NCI-H460 (cell line): Measurements from ENCODE around the gene PP2D1. TPM values are rescaled to one million over a fixed set of nuclear protein-coding genes. Genes with fewer than 3 reads are reported as not detected.
A peak's percentile ranks its signal among the peaks of the same experiment; 100 is the strongest.
"Not testable (repeated sequence)": the region's sequence is repeated elsewhere in the genome, so short reads cannot be mapped to it uniquely, and the experiment has no call there.

Experiments
- DNase-seq: peaks from one replicate; pipeline ENCODE4 v3.0.0-alpha.2; 2016; ENCODE audit warnings: low read depth; ENCODE audit errors: extremely low read depth
- total RNA-seq: library from RNA; depleted of rRNA; stranded (reverse); fragments of >200 nt; shearing (Covaris generic); gene quantifications from 2 replicates; pipeline ENCODE4 v1.2.3, GENCODE V29; 2014

The PP2D1 gene
- total RNA-seq, 1 experiment from 2014 or later, result not detected

DNA sequence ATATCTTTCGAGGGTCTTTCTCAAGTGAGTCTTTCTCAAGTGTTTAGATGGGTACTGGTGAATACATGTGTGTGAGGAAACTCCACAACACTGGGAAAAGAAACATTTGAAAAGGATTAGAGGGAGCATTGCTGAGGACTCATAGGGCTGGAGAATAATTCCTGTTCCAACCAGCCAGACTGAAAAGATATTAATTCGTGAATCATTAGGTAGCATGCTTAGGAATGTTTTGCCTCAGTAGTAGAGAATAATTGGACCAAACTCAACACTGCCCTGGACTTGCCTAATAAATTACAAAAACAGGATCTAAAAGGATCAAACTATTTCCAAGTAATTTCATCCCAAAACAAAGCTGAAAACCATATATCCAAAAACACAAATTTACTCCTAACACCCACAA, 17.3 kb downstream of the PP2D1 start:
- no peak for DNase-seq

DNA sequence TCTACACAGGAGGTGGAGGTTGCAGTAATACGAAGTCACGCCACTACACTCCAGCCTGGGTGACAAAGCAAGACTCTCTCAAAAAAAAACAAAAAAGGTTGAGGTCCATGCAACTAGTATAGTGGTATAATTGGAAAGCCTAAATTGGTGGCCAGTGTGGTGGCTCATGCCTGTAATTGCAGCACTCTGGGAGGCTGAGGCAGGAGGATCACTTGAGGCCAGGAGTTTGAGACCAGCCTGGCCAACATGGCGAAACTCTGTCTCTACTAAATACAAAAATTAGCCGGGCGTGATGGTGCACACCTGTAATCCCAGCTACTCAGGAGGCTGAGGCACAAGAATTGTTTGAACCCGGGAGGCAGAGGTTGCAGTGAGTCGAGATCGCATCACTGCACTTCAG, 23.2 kb downstream of the PP2D1 start:
- not testable (repeated sequence) for DNase-seq

DNA sequence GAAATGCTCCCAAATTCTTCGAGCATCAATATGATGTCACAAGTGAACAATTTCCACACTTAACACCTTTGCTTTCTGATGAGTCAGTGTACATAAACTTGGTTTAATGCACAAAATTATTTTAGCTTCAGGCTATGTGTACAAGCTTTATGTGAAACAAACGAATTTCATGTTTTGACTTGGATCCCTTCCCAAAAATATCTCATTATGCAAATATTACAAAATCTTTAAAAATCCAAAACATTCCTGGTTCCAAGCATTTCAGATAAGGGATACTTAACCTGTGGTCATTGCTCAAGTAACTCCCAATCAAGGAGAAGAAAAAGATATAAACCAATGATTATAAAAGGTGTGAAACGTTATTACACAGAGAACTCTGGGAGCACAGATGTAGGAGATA, 40.0 kb downstream of the PP2D1 start:
- DNase-seq, result no peak

DNA sequence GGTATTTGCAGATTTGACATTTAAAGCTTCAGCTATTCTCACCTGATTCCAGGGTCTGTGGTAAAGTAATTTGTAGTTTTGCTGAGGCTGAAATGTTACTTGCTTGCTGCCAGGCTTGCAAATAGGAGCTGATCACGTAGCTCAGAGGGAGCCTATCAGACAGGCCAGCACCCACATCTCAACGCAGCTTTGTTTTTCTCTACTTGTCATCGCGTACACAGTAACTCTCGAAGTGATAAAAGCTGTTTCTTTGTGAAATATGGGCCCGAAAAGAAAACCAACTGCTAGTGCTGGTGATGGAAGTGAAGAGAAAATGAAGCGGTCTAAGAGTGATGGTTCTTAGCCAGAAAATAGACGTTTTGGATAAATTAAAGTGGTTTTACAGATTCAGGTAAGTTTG, 41.7 kb downstream of the PP2D1 start:
- no peak for DNase-seq

DNA sequence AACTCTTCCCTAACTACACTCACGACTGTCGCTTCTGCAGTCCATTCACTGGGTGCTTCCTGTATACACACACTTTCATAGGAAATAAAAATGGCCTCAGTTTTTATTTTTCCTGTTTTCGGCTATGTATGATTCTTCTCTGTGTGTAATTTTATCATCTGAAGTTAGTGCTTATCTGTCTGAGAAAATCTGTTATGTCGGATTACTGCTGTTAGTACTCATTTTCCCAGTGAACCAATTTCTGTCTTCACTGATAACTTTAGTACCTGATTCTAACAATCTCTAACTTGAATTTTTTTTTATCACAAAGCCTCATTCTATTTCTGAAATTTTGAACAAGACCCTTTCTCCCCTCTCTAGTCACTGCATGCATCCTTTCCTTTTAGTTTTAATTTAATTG, 44.3 kb downstream of the PP2D1 start:
- DNase-seq, result no peak

DNA sequence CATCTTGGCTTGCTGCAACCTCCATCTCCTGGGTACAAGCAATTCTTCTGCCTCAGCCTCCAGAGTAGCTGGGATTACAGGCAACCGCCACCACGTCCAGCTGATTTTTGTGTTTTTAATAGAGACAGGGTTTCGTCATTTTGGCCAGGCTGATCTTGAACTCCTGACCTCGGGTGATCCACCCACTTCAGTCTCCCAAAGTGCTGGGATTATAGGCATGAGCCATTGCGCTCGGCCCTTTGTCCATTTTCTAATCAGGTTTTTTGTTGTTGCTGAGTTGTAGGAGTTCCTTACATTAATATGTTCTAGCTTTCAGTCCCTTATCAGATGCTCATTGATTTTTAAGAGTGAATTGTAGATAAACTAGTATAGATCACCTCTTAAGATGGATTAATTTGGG, 44.9 kb downstream of the PP2D1 start:
- DNase-seq, result no peak

DNA sequence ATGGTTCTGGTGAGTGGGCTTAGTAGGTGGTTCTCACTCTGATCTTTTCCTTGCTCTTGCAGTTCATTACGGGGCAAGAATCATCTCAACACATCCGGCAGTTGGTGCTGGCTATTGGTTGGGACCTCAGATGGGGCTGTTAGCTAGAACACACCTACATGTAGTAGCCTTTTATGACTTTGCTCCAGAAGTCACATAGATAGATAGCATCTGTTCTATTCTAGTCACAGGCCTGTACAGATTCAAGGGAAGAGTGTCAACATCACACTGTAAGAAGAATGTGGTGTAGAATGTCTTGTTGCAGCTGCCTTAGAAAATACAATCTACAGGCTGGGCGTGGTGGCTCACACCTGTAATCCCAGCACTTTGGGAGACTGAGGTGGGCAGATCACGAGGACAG, 50.1 kb downstream of the PP2D1 start:
- no peak for DNase-seq

DNA sequence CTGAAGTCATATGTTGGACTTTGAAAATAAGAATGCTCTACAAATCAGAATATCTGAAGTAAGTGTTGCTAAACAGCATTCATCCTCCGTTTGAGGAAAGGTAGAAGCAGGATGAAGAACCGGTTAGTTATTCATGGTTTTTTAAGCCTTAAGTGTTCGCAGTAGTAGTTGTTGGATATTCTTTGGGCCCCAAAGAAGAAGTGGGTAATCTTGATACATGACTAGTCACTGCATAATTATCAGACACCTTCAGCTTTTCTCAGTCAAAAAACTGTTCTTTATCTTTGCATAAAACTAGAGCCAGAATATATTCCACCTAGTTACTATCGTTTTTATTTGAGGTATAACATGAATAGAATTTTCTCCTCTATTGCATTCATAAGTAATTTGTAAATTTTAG, 51.4 kb downstream of the PP2D1 start:
- no peak for DNase-seq

DNA sequence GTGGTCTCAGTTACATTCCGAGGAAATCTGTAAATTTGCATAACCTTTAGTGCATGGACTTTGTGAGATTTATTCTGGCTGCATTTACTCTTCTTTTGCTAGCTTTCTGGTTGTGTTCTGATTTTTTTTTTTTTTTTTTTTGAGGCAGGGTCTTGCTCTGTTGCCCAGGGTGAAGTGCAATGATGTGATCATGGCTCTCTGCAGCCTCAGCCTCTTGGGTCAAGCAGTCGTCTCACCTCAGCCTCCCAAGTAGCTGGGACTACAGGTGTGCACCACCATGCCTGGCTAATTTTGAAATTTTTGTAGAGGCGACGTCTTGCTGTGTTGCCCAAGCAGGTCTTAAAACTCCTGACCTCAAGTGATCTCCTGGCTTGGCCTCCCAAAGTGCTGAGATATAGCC, 52.6 kb downstream of the PP2D1 start:
- no peak for DNase-seq

DNA sequence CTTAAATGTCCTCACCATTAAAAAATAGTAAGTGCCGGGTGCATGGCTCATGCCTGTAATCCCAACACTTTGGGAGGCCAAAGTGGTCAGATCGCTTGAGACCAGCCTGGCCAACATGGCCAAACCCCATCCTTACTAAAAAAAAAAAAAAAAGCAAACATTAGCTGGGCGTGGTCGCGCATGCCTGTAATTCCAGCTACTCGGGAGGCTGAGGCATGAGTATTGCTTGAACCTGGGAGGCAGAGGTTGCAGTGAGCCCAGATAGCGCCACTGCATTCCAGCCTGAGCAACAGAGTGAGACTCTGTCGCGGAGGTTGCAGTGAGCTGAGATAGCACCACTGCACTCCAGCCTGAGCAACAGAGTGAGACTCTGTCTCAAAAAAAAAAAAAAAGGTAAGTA, 54.7 kb downstream of the PP2D1 start:
- not testable (repeated sequence) for DNase-seq

DNA sequence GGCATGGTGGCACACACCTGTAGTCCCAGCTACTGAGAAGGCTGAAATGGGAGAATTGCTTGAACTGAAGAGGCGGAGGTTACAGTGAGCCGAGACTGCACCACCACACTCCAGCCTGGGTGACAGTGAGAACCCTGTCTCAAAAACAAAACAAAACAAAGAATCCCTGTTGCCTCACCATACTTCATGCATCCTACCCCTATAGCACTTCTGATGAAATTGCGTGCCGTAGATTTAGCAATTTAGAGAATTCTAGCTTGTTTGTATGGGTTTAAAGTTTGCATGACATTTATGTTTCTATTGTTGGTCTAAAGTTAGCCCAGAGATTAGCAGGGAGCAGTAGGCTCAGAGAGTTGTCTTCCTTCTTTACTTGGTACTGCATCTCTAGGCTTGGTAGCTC, 57.4 kb downstream of the PP2D1 start:
- no peak for DNase-seq

DNA sequence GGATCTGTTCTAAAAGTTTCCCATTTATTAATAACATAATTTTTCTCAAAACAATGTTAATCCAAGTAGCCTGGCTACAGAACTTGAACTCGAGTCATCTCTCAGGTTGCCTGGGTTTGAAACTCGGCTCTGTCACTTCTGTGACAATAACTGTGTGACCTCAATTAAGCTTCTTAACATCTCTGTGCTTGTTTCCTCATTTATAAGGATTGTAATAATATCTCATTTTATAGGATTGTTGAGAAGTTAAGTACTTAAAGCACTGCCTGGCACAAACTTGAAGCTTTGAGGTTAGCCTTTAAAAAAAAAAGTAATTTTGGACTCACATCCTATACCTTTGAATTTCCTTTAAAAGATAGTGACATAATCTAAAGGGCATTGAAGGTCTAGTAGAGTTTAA, 61.7 kb downstream of the PP2D1 start:
- DNase-seq, result no peak

DNA sequence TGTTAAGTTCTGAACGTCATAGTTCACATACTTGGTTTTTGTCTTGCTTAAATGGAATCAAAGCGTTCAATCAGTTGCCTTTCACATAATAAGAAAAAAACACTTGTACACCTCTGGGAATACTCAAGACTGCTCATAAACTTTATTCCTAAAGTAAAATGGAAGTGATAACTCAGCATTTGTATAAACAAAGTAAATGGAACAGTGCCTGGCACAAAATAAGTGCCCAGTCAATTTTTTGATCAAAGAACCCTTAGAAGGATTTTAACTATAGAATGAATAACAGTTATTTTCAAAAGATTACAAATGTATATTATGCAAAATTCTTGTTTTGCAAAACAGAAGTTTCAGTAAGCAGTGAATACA, 63.9 kb downstream of the PP2D1 start:
- DNase-seq, result no peak

DNA sequence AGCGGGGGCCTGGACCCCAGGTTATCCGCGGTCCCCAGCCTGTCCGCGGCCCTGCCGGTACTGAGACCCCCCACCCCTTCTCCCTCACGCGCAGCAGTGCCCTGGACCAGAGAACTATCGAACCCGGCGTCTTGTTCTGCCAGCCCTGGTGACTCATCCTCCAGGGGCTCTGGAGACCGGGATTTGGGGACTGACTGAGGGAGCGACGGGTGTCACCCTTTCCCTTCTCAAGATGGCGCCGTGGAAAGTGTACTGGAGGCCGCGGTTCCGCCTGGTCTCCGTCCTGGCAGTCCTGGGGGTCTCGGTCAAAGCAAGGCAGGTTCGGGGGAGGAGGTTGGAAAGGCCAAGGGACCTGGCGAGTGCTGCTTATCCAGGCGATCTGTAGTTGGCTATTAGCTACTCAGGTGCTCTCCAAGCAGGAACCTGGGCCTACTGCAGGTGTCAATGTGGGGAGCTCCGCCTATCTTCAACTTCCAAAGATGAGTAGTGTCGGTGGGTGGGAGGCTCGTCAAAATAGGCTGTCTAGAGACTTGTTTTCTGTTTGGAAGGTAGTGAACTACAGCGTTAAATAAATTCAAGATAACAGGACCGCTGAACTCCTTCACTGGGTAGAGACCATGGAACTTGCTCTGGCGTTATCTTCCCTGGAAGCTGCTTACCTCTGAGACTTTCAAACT, 64.4 kb downstream of the PP2D1 start:
- no peak for DNase-seq

DNA sequence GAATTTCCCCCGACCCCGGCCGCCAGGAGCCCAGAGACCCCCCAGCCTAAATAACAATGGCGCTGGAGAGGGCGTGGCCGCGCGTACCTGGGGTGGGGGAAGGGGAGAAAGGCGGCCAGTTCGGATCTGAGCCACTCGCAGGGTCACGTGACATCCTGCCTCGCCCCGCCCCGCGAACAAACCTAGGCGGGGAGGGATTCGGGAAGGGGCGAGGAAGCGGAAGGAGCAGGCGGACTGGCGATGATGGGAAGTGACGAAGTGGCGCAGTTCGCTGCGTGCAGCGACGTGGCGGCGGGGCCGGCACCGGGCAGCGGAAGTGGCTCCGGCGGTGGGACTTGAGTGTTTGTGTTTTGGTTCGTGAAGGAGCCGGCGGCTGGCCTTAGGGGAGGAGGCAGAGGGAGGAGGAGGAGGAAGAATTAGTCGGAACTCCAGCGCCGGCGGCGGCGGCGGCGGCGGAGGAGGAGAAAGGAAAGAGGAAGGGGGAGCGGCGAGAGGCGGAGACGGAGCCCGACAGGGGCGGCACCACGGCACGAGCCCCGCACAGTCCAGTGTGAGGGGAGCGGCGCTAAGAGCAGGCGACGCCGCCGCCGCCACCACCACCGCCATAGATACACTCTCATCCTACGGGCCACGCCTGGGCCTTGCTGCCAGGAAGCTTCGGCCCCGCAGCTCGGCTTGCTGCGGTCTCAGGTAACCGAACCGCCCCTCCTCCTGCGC, 65.1 kb downstream of the PP2D1 start, which contains the start of gene RAB5A:
RAB5A (plus strand) TSS at position 266 of the 717 bp plus-strand sequence. CDS start 3,802 bp downstream, outside the sequence.
- DNase-seq, result peak; percentile 94

DNA sequence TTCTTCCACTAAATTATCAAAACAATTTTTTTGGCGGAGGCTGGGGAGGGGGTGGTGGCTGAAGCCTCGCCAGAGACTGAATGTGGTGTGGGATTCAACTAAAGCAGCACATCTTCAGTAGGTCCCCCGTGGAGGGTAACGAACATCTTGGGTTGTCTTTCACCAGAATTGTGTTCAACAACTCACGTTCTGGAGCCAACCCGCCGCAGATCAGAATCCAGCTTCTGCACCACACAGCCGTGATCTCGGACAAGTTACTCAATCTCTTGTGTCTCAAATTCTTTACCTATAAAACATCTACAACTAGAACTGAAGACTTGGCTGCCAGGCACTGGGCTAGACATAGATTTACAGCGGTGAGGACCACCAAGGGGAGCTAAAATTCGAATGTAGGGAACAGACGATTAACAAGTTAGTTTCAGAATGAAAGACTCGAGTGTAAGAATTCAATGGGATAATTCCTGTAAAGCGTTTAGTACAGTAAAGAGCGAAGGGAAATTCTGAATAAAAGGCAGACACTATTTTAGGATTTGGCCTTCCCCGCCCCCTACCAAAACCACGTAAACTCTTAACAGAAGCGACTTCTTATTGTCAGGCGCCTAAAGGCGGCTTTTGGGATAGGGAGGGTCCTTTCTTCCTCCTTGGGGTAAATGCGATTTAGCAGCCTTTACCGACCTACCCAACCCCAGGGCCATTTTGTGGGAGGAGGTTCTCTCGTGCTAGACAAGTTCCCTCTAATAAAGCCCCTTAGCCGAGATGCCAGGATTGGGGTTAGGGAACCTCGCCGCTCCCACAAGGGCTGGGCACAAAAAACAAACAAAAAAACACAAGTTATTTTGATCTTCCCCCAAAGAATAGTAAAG, 65.9 kb downstream of the PP2D1 start:
- no peak for DNase-seq

DNA sequence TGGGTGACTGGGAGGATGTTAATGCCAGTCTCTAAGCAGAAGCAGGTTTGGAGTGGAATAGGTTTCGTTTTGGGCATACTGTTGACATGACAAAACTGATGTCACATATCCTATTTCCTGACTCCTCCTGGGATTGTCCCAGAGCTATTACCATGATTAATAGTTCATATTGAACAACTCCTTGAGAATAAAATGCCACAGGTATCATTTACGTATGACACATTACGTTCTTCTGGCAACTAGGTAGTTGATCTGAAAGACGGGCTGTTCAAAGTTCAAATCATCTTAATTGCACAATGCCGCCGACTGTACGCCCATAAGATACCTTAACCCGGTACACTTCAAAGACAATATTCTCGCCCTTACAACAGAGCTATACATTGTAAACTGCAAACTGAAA, 66.5 kb downstream of the PP2D1 start:
- no peak for DNase-seq

DNA sequence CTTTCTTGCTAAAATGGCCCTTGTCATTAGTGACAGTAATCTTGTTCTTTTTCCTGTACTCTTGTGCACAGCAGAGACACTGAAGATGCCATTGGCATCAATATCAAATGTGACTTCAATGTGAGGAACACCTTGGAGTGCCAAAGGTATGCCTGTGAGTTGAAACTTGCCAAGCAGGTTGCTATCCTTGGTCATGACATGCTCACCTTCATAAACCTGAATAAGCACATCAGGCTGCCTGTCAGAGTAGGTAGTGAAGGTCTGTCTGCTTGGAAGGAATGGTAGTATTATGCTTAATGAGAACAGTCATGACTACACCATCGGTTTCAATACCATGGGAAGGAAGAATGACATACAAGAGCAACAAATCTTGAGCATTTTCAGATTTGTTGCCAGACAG, 71.4 kb downstream of the PP2D1 start:
- no peak for DNase-seq

DNA sequence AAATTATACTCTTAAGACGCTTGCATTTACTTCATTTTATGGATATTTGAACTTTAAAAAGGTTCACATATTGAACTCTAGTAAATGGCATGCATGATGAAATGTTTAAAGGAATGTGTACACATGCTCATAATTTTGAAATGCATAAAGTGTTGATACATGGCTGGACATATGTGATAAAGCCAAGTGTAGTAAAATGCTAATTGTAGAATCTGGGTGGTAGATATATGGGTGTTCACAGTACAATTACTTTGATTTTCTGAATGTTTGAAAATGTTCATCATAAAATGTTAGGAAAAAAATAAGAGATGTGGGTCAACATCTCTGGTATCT, 73.8 kb downstream of the PP2D1 start:
- DNase-seq, result no peak

DNA sequence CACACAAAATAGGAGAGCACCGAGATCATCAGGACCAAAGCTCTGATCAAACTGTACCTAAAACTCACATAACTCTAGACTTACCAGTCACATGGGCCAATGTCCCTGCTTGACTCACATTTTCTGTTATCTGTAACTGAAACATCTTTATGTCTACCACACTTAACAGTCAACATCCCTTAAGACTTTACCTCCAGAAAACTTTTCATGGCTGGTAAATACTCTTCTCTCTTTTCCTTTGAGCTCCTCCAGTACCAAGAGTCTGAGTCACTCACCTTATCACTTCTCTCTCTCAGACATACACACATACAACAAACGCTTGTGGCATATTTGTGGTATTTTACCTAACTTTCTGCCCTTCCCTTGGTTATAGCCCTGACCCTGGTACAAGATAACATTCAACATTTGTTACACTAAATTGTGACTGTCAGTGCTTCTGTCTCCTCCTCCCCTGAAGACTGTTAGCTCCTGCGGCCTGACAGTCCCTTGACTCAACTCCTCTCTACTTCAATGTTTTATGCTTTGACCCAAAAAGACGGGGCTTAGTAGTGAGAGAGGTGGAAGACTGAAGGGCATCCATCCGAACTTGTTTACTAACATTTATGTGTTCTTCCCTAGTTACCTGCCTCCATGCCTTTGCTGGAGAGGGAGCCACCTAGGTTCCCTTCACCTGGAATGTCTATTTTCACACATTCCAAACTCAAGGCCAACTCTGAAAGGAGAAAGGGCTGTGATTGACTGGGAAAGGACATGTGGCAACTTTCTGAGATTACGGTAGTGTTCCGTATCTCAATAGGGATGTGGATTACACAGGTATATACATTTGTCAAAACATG, 74.4 kb downstream of the PP2D1 start:
- DNase-seq, result no peak
